AG04450 (cell line): Measurements from ENCODE around the gene CCDC187. TPM values are rescaled to one million over a fixed set of nuclear protein-coding genes. Genes with fewer than 3 reads are reported as not detected.

ENCODE experiments used
- CTCF ChIA-PET: fragments of 300-600, 350-600 bp; formaldehyde crosslinking; extraction: SDS; loops from one replicate; lab custom pipeline; 2022; ENCODE audit warnings: antibody characterized with exemption, inconsistent platforms; lab: Charles Lee
- POLR2A ChIA-PET: fragments of 350-600 bp; formaldehyde crosslinking; extraction: SDS; loops from one replicate; lab custom pipeline; 2021; ENCODE audit warnings: antibody characterized with exemption, inconsistent platforms; lab: Yijun Ruan, JAX
- DNase-seq: peaks from one replicate; pipeline ENCODE4 v3.0.0-alpha.2; 2011; ENCODE audit warnings: low read depth, low spot score
- H3K27ac ChIP-seq: one replicate; pipeline ENCODE4 v1.5.1; 2012; ENCODE audit warnings: low read depth, low read length, control low read depth
- H3K27me3 ChIP-seq: one replicate; pipeline ENCODE4 v1.6.0; 2012; ENCODE audit warnings: low read length; ENCODE audit not compliant: control insufficient read depth, insufficient read depth
- H3K4me3 ChIP-seq: 2 replicates; pipeline ENCODE4 v1.5.1; 2011; ENCODE audit warnings: mild to moderate bottlenecking, low read depth, low read length, control low read depth
- H3K9me3 ChIP-seq: 2 replicates; pipeline ENCODE4 v1.5.1; 2012; ENCODE audit warnings: low read length; ENCODE audit not compliant: control insufficient read depth, insufficient read depth
- CTCF ChIP-seq: IDR thresholded peaks from 2 replicates; pipeline ENCODE4 v1.5.1; 2011; ENCODE audit warnings: low read depth, low read length, control low read depth, inconsistent platforms
- polyA plus RNA-seq: library from polyadenylated mRNA; depleted of rRNA; stranded (reverse); fragments of >200 nt; gene quantifications from 2 replicates; pipeline ENCODE4 v1.2.3, GENCODE V29; 2011

CCDC187 gene
- polyA plus RNA-seq, 1 experiment, result not detected

GRCh38 chr9:136294437-136294836, 9.5 kb downstream of the CCDC187 start:
- ChIA-PET CTCF (no interaction called here), POLR2A (no interaction called here)
- peaks cover 35% of the 10 kb centered on the region for H3K27me3 ChIP-seq
- TF ChIP-seq CTCF, result no peak
- no peak overlapping the region for H3K4me3 ChIP-seq
- no peak overlapping the region for H3K27ac ChIP-seq
- DNase-seq, result no peak
- H3K9me3 ChIP-seq, result peaks cover 21% of the 10 kb centered on the region

- no peak for DNase-seq
- no peak overlapping the region for H3K27ac ChIP-seq
- no peak overlapping the region for H3K4me3 ChIP-seq
- ChIA-PET CTCF (no interaction called here), POLR2A (no interaction called here)
- peaks cover 32% of the 10 kb centered on the region for H3K27me3 ChIP-seq
- TF ChIP-seq CTCF, result no peak
- H3K9me3 ChIP-seq, result peaks cover 21% of the 10 kb centered on the region
Measured at GRCh38 chr9:136293476-136294077, 10.3 kb downstream of the CCDC187 start.

- TF ChIP-seq CTCF, result no peak
- DNase-seq, result no peak
- Histone ChIP-seq H3K27me3 (peaks cover 37% of the 10 kb centered on the region), H3K27ac (no peak overlapping the region), H3K4me3 (no peak overlapping the region), H3K9me3 (peaks cover 21% of the 10 kb centered on the region)
- ChIA-PET CTCF (no interaction called here), POLR2A (no interaction called here)
Measured at GRCh38 chr9:136292591-136293448, 11.1 kb downstream of the CCDC187 start.

GRCh38 chr9:136292026-136292538, 11.8 kb downstream of the CCDC187 start:
- CTCF ChIA-PET, result no interaction called here
- POLR2A ChIA-PET, result no interaction called here
- Histone ChIP-seq H3K27ac (no peak overlapping the region), H3K9me3 (peaks cover 21% of the 10 kb centered on the region), H3K27me3 (peaks cover 38% of the 10 kb centered on the region), H3K4me3 (no peak overlapping the region)
- no peak for DNase-seq
- TF ChIP-seq CTCF, result no peak
